Muscle layer of duodenum (tissue), 2 donors: ENCODE data around the gene TSEN34.

Source experiments
- H3K27ac ChIP-seq: one replicate; pipeline ENCODE4 v1.7.0; 2013; ENCODE audit warnings: mild to moderate bottlenecking, low read length
- H3K27me3 ChIP-seq: one replicate; pipeline ENCODE4 v1.7.0; 2013; ENCODE audit warnings: low read depth, mild to moderate bottlenecking, control low read depth, low read length
- H3K36me3 ChIP-seq, 2 donors: one replicate each; pipeline ENCODE4 v1.7.0; 2013; ENCODE audit warnings: low read length in 2 of 2, control low read depth in 1 of 2, mild to moderate bottlenecking in 1 of 2; ENCODE audit not compliant: insufficient read depth in 2 of 2, control insufficient read depth in 1 of 2
- H3K4me1 ChIP-seq, 2 donors: one replicate each; pipeline ENCODE4 v1.7.0; 2013; ENCODE audit warnings: low read length in 2 of 2, mild to moderate bottlenecking in 2 of 2, control low read depth in 1 of 2, moderate library complexity in 1 of 2; ENCODE audit not compliant: insufficient read depth in 2 of 2, control insufficient read depth in 1 of 2
- H3K4me3 ChIP-seq, 2 donors: one replicate each; pipeline ENCODE4 v1.7.0; 2013; ENCODE audit warnings: low read length in 2 of 2, low read depth in 1 of 2, mild to moderate bottlenecking in 1 of 2
- H3K9me3 ChIP-seq, 2 donors: one replicate each; pipeline ENCODE4 v1.7.0; 2013; ENCODE audit warnings: low read length in 2 of 2, control low read depth in 1 of 2, mild to moderate bottlenecking in 1 of 2; ENCODE audit not compliant: control insufficient read depth in 1 of 2
- donor health status: healthy.

TSEN34 gene

DNA sequence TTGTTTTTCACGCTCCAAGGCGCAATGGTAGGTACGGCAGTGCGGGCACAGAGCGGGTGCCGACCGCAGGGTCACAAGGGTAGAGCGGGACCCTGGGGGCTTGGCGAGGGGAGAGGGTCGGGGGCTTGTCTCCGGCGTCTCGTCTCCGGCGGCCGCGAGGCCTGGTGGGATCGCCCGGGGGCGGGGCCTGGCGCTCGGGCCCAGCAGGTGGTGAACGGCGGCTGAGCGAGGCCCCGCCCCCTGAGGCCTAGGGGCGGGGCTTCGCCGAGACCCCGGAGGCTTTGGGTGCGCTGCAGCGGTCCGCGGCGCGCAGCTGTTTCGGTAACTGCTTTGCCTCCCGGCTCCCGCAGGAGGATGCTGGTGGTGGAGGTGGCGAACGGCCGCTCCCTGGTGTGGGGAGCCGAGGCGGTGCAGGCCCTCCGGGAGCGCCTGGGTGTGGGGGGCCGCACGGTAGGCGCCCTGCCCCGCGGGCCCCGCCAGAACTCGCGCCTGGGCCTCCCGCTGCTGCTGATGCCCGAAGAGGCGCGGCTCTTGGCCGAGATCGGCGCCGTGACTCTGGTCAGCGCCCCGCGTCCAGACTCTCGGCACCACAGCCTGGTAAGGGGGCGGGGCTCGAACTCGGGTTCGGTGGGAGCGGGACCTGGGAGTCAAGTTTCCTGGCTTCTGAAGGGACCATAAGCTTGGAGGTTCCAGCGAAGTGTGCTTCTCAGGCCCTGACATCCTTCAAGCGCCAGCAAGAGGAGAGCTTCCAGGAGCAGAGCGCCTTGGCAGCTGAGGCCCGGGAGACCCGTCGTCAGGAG lies at the start of gene TSEN34:
TSS of gene TSEN34 (plus strand) at position 298 of the 800 bp plus-strand sequence. CDS start at position 355, 57 bp downstream.
- Histone ChIP-seq H3K27me3 (no peaks in the 10 kb centered on the region), H3K9me3 (no peaks in the 10 kb centered on the region), H3K4me3 (peak within 1 kb of the TSS; percentile 76 to 90), H3K4me1 (peaks cover 8 to 25% of the 10 kb centered on the region in 2 donors), H3K36me3 (peaks cover 16 to 23% of the 10 kb centered on the region in 2 donors), H3K27ac (peak within 1 kb of the TSS; percentile 96)

DNA sequence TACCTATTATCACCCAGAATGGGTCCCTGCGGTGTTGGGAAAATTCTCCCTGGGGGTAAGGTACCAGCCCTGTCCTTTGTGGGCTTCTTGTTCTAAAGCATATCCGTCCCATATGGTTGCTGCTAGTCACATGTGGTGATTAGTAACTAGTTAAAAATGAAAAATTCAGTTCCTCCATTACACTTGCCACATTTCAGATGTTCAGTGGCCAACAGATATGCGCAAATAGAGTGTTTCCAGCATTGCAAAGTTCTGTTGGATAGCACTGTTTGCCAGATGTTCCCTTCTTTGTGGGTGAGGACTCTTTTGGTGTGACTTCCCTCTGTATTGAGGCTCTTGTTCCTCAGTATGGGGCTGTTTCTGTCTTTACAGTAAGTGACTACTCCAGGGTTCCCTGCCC lies 49.8 kb upstream of the TSEN34 start:
- H3K9me3 ChIP-seq = no peaks in the 10 kb centered on the region
- H3K27ac ChIP-seq = no peak overlapping the region
- no peaks in the 10 kb centered on the region for H3K27me3 ChIP-seq
- peaks cover 4 to 31% of the 10 kb centered on the region in 2 donors for H3K4me1 ChIP-seq
- H3K4me3 ChIP-seq = no peak overlapping the region
- H3K36me3 ChIP-seq = peaks cover 38 to 43% of the 10 kb centered on the region in 2 donors

DNA sequence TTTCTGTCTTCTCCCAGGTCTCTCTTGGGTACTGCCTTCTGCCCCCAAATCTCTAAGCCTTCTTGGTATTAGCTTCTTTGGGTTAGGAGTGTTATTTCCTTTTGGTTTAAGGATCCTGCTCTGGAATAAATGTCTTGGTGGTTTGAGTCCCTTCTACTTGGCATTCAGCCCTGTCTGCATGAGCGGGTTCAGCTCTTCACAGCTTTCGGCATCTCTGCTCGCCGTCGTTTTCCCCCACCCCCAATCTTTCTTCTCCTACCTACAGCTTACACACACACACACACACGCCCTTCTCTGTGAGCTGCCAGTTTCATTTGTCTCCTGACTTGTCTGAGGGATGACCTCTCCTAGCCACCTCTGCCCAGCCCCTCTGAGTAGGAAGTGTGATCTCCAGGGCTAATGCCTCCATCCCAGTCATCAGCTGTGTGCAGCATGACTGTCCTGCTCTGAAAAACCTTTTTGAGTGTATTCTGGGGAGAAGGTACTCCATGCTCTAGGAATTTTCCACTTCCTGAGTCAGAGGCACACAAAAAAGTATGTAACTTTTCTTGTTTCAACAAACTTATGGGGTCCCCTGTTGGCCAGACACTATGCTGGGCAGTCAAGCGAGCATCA lies 48.8 kb upstream of the TSEN34 start:
- Histone ChIP-seq H3K27ac (no peak overlapping the region), H3K9me3 (no peaks in the 10 kb centered on the region), H3K4me3 (no peak overlapping the region), H3K27me3 (no peaks in the 10 kb centered on the region), H3K4me1 (peaks cover 4 to 37% of the 10 kb centered on the region in 2 donors), H3K36me3 (peaks cover 47 to 53% of the 10 kb centered on the region in 2 donors)

DNA sequence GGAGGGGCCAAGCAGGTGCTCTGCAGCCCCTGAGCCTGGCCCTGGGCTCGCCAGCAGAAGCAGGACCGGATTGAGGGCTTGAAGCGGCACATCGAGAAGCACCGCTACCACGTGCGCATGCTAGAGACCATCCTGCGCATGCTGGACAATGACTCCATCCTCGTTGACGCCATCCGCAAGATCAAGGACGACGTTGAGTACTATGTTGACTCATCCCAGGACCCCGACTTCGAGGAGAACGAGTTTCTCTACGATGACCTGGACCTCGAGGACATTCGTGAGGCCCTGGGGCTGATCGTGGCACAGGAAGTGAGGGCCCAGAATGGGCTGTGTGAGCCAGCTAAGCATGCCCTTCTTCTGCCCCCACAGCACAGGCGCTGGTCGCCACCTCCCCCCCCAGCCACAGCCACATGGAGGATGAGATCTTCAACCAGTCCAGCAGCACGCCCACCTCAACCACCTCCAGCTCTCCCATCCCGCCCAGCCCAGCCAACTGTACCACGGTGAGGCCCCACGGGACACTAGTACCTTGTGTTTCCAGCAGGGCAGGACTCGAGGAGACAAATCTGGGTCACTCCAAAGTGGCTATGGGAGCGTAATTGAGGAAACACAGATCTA lies 45.5 kb upstream of the TSEN34 start:
- Histone ChIP-seq H3K9me3 (no peaks in the 10 kb centered on the region), H3K36me3 (peaks cover 71 to 81% of the 10 kb centered on the region in 2 donors)

DNA sequence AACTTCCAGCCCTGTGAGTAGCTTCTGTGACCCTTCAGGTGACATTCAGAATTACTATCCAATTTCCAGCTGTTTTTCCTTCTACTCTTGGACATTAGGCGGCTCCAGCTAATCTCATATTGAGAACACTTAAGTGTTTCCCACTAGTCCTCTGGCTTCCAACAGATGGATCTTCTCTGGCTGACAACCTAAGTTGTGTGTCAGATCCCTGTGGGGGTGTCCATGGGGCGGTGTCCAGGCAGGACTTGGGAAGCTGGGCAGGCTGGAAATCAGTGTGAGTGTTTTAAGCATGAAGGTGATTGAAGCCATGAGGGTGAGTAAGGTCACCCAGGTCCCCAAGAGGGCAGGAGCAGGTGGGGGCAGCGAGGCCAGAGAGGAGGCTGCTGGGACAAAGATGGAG lies 43.4 kb upstream of the TSEN34 start:
- Histone ChIP-seq H3K27me3 (no peaks in the 10 kb centered on the region), H3K4me3 (no peak overlapping the region), H3K36me3 (peaks cover 75 to 99% of the 10 kb centered on the region in 2 donors), H3K4me1 (peaks cover 0 to 17% of the 10 kb centered on the region in 2 donors), H3K9me3 (no peaks in the 10 kb centered on the region), H3K27ac (no peak overlapping the region)

More for the DNA sequence above, 45.5 kb upstream of the TSEN34 start:
- H3K4me1 ChIP-seq = peaks cover 0 to 23% of the 10 kb centered on the region in 2 donors
- no peak overlapping the region for H3K27ac ChIP-seq
- H3K27me3 ChIP-seq = no peaks in the 10 kb centered on the region
- H3K4me3 ChIP-seq = no peak overlapping the region

DNA sequence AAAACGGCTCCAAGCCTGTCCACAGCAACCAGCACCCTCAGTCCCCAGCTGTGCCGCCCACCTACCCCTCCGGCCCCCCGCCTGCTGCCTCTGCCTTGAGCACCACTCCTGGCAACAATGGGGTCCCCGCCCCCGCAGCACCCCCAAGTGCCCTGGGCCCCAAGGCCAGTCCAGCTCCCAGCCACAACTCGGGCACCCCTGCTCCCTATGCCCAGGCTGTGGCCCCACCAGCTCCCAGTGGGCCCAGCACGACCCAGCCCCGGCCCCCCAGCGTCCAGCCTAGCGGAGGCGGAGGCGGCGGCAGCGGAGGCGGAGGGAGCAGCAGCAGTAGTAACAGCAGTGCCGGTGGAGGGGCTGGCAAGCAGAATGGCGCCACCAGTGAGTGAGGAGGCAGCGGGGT lies 43.0 kb upstream of the TSEN34 start:
- Histone ChIP-seq H3K27ac (no peak overlapping the region), H3K36me3 (peaks cover 70 to 99% of the 10 kb centered on the region in 2 donors), H3K27me3 (no peaks in the 10 kb centered on the region)

DNA sequence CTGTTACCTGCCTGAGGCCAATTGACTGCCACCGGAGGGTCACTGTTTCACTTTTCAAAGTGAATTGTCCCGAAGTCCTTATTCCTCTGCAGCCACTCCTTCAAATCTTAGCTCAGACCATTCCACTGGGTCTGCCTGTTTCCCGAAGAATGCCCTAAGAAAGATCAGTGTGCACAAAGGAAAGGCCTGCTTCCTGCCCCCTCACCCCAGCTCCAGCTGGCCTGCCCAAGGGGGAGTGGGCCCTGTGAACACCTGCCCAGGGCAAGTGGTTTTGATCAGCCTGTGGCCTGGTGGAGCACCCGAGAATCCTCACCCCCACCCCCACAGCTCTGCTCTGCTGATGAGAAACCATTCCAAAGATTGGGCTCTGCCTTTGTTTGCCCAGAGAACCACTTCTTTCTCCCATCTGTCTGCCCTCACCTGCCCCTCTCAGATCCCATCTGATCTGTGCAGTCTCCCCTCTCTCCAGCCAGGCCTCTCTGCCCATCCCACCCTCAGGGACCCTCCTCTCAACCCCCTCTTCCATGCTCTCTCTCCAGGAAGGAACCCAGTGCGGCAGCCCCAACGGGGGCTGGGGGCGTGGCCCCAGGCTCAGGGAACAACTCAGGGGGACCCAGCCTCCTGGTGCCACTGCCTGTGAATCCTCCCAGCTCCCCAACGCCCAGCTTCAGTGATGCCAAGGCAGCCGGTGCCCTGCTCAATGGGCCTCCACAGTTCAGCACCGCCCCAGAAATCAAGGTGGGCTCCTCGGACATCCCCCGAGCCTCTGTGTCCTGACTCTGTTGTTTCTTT lies 41.9 kb upstream of the TSEN34 start:
- Histone ChIP-seq H3K4me1 (peaks cover 0 to 25% of the 10 kb centered on the region in 2 donors), H3K4me3 (no peak overlapping the region), H3K27ac (no peak overlapping the region), H3K36me3 (peaks cover 64 to 99% of the 10 kb centered on the region in 2 donors), H3K27me3 (no peaks in the 10 kb centered on the region), H3K9me3 (no peaks in the 10 kb centered on the region)

More for the DNA sequence above, 43.0 kb upstream of the TSEN34 start:
- Histone ChIP-seq H3K9me3 (no peaks in the 10 kb centered on the region), H3K4me1 (peaks cover 0 to 21% of the 10 kb centered on the region in 2 donors), H3K4me3 (no peak overlapping the region)

DNA sequence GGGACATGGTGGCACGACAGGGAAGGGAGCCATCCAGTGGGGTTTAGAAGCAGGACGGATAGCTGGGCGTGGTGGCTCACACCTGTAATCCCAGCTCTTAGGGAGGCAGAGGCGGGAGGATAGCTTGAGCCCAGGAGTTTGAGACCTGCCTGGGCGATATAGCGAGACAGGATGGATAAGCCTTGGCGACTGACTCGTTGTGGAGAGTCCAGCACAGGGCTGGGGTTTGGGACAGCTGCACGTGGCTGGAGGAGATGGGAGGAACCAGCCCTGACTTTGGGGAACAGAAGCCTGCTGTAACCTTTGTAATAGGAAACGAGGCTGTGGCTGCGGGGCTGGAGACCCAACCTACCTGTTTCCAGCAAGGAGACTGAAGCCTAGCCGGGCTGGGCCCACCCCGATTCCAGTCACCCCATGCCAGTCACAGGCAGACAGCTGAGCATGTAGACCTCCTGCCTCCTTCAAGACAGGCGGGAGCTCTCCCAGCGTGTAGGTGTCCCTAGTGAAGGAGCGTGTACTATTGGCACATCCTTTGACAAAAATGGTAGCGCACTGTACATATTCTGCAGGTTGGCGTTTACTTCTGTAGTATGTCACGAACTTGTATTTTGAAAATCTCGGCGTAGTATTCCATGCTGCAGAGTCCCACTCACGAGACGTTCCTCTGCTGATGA lies 39.6 kb upstream of the TSEN34 start:
- no peak overlapping the region for H3K4me3 ChIP-seq
- no peak overlapping the region for H3K27ac ChIP-seq
- peaks cover 61 to 99% of the 10 kb centered on the region in 2 donors for H3K36me3 ChIP-seq

DNA sequence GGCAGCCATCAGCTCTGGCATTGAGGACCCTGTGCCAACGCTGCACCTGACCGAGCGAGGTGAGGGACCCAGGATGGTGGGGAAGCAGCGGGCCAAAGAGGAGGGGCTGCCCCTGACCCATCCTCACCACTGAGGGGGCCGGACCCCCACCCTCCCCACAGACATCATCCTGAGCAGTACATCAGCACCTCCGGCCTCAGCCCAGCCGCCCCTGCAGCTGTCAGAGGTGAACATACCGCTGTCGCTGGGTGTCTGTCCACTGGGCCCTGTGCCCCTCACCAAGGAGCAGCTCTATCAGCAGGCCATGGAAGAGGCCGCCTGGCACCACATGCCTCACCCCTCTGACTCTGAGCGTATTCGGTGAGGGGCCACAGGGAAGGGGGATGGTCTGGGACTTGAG lies 38.8 kb upstream of the TSEN34 start:
- Histone ChIP-seq H3K4me3 (no peak overlapping the region), H3K27me3 (no peaks in the 10 kb centered on the region), H3K36me3 (peaks cover 53 to 99% of the 10 kb centered on the region in 2 donors), H3K4me1 (peaks cover 0 to 16% of the 10 kb centered on the region in 2 donors), H3K27ac (no peak overlapping the region), H3K9me3 (no peaks in the 10 kb centered on the region)

More for the DNA sequence above, 39.6 kb upstream of the TSEN34 start:
- no peaks in the 10 kb centered on the region for H3K27me3 ChIP-seq
- H3K9me3 ChIP-seq = no peaks in the 10 kb centered on the region
- peaks cover 0 to 21% of the 10 kb centered on the region in 2 donors for H3K4me1 ChIP-seq

DNA sequence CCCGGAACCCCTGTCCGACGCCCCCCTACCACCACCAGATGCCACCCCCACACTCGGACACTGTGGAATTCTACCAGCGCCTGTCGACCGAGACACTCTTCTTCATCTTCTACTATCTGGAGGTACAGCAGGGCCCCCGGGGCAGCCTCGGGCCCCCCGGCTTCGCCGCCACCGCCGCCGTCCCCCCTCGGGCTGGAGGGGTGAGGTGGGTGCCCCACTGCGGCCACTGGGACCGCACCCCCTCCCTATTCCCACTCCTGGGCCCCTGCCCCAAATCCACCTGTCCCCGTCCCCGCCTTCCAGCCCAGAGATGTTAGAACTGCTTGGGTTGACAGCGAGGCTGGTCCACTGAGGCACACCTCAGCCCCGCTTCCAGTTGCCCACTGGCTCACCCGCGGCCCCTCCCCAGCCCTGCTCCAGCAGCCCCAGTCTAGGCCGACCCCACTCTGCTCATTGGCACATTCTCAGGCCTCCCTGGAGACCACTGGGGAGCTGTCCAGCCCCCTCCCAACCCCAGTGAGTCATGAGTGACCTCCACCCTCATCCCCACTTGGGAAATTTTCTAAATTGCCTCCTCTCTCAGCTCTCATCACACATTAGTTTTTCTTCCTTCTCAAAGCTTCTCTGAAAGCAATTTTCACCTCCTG lies 38.1 kb upstream of the TSEN34 start:
- peaks cover 48 to 96% of the 10 kb centered on the region in 2 donors for H3K36me3 ChIP-seq
- H3K27ac ChIP-seq = no peak overlapping the region
- H3K9me3 ChIP-seq = no peaks in the 10 kb centered on the region
- no peak overlapping the region for H3K4me3 ChIP-seq
- no peaks in the 10 kb centered on the region for H3K27me3 ChIP-seq
- peaks cover 0 to 14% of the 10 kb centered on the region in 2 donors for H3K4me1 ChIP-seq
